Activated naive CD8-positive, alpha-beta T cell treated with anti-CD3 and anti-CD28 coated beads for 36 hours (primary cell): ENCODE measurements around the gene VPS37C. TPM values are rescaled to one million over a fixed set of nuclear protein-coding genes. Genes with fewer than 3 reads are reported as not detected.

Experiments used
- DNase-seq: peaks from one replicate; pipeline ENCODE4 v3.0.0; 2021
- H3K27ac Mint-ChIP-seq: one replicate; pipeline ENCODE4 v1.8.0; 2022; ENCODE audit warnings: mild to moderate bottlenecking, moderate library complexity, mixed read lengths
- H3K27me3 Mint-ChIP-seq: one replicate; pipeline ENCODE4 v1.8.0; 2022; ENCODE audit warnings: mild to moderate bottlenecking, mixed read lengths
- H3K36me3 Mint-ChIP-seq: one replicate; pipeline ENCODE4 v1.8.0; 2021; ENCODE audit warnings: mild to moderate bottlenecking, mixed read lengths
- H3K4me1 Mint-ChIP-seq: one replicate; pipeline ENCODE4 v1.8.0; 2021; ENCODE audit warnings: mixed read lengths
- H3K4me3 Mint-ChIP-seq: one replicate; pipeline ENCODE4 v1.8.0; 2022; ENCODE audit warnings: mild to moderate bottlenecking, moderate library complexity, mixed read lengths
- H3K9me3 Mint-ChIP-seq: one replicate; pipeline ENCODE4 v1.8.0; 2022; ENCODE audit warnings: mixed read lengths
- total RNA-seq, 2 experiments: library from RNA; stranded (reverse); gene quantifications; one replicate each; pipeline ENCODE4 v1.2.3, GENCODE V29; 2021

The VPS37C gene
- total RNA-seq, 2 experiments from 2014 or later = 8.1 to 8.8 TPM

- DNase-seq = no peak
- Mint-ChIP-seq H3K27me3 (no peaks in the 10 kb centered on the region), H3K9me3 (peaks cover 5% of the 10 kb centered on the region), H3K4me3 (peak overlapping the region; percentile 85), H3K4me1 (peaks cover 78% of the 10 kb centered on the region), H3K36me3 (peaks cover 66% of the 10 kb centered on the region), H3K27ac (peak overlapping the region; percentile 99)
Measured at GRCh38 chr11:61080526-61080925, 80.7 kb downstream of the VPS37C start.

Other genes with a start within 250 kb of the VPS37C start
- 100 to 1,000 TPM; 109 to 113 TPM for gene TMEM109, start 247.3 kb downstream of the VPS37C start, total RNA-seq
- gene TMEM132A, start 237.0 kb downstream of the VPS37C start, total RNA-seq = 1 to 10 TPM; 1.3 to 1.4 TPM
- gene SLC15A3, start 209.2 kb downstream of the VPS37C start, total RNA-seq = 1 to 10 TPM; 6.3 to 6.9 TPM
- 100 to 1,000 TPM; 167 to 169 TPM for gene CD6, start 189.7 kb downstream of the VPS37C start, total RNA-seq
- 100 to 1,000 TPM; 196 to 197 TPM for gene CD5, start 58.9 kb downstream of the VPS37C start, total RNA-seq
- not detected for gene PGA3, start 42.1 kb upstream of the VPS37C start, total RNA-seq
- gene PGA4, start 60.9 kb upstream of the VPS37C start, total RNA-seq = not detected
- gene PGA5, start 79.7 kb upstream of the VPS37C start, total RNA-seq = not detected
- gene VWCE, start 133.9 kb upstream of the VPS37C start, total RNA-seq = 10 to 100 TPM; 18.3 to 19.8 TPM
- gene DDB1, start 171.7 kb upstream of the VPS37C start, total RNA-seq = 100 to 1,000 TPM; 308 to 315 TPM
- 10 to 100 TPM; 70.0 to 70.3 TPM for gene TKFC, start 171.8 kb upstream of the VPS37C start, total RNA-seq
- gene CYB561A3, start 200.5 kb upstream of the VPS37C start, total RNA-seq = 10 to 100 TPM; 41.1 to 41.6 TPM
- 10 to 100 TPM; 57.6 to 64.1 TPM for gene TMEM138, start 200.9 kb upstream of the VPS37C start, total RNA-seq
- gene TMEM216, start 231.2 kb upstream of the VPS37C start, total RNA-seq = 10 to 100 TPM; 12.6 to 14.0 TPM